ENCODE measurements around the gene DPP3. TPM values are rescaled to one million over a fixed set of nuclear protein-coding genes. Genes with fewer than 3 reads are reported as not detected.

Gene DPP3
- total and polyA plus RNA-seq, 12 donors = 6.2 to 28.9 (median 14.7) TPM

DNA sequence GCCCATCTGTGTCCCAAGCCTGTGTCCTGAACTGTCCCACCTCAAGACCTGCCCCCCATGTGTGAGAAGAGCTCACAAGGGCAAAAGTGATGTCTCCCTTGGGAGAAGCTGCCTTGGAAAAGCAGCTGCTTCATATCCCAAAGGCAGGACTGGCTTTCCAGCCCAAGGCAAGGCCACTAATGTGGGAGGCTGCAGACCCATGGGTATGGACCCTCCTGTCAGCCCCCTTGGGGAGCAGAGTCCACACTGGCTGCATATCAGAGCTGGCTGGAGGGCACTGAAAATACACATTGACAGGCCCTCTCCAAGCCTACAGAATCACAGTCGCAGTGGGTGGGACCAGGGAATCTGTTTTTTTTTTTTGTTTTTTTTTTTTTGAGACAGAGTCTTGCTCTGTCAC, 10.8 kb upstream of the DPP3 start:
- WGBS, 2 donors = 88 to 93% methylated on average over 1 of the region's 1 CpG
- no peak overlapping the region for H3K4me3 ChIP-seq
- DNase-seq = no peak
- TF ChIP-seq, protein P1, sequence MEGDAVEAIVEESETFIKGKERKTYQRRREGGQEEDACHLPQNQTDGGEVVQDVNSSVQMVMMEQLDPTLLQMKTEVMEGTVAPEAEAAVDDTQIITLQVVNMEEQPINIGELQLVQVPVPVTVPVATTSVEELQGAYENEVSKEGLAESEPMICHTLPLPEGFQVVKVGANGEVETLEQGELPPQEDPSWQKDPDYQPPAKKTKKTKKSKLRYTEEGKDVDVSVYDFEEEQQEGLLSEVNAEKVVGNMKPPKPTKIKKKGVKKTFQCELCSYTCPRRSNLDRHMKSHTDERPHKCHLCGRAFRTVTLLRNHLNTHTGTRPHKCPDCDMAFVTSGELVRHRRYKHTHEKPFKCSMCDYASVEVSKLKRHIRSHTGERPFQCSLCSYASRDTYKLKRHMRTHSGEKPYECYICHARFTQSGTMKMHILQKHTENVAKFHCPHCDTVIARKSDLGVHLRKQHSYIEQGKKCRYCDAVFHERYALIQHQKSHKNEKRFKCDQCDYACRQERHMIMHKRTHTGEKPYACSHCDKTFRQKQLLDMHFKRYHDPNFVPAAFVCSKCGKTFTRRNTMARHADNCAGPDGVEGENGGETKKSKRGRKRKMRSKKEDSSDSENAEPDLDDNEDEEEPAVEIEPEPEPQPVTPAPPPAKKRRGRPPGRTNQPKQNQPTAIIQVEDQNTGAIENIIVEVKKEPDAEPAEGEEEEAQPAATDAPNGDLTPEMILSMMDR (IDR thresholded peaks at IDR 0.05) = no peak
- peaks cover 0 to 30% (median 18%) of the 10 kb centered on the region in 9 donors for H3K4me1 ChIP-seq
- H3K27ac ChIP-seq = no peak overlapping the region
- intact Hi-C loops (cut with DNase I) = no loop called here
- peaks cover 0 to 45% (median 11%) of the 10 kb centered on the region in 9 donors for H3K36me3 ChIP-seq
- H3K27me3 ChIP-seq = no peaks in the 10 kb centered on the region
- no peaks in the 10 kb centered on the region for H3K9me3 ChIP-seq
- no peak for ATAC-seq

DNA sequence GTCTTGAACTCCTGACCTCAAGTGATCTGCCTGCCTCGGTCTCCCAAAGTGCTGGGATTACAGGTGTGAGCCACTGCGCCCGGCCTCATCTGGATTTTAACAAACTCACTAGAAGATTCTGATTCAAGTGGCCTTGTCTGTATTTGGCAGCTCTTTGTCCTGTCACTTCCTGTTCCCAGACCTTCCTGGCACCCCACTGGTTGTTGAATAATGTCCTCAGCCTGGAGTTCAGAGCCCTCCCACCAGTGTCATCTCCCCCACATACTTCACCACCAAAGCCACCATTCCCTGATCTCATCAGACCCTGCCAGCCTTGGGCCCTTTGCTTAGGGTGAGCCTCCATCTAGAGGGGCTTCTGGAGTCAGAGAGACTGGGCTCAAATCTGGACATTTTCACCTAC, 10.2 kb upstream of the DPP3 start:
- no peak overlapping the region for H3K27ac ChIP-seq
- WGBS, 2 donors = 86 to 87% methylated on average over 3 of the region's 3 CpGs

DNA sequence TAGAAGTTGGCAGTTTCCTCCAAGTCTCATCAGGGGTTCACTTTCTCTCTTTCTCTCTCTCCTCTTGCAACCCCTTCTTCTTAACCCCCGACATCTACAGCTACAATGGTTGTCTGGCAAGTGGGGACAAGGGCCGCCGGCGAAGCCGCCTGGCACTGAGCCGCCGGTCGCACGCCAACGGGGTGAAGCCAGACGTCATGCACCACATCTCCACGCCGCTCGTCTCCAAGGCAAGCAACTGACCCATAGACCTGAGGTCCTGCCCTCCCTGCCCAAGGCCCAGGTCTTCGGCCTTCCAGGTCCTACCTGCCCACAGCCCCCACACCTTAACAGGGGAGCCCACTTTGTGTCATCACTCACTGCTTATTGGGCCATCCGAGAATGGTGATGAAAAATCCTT, 9.1 kb upstream of the DPP3 start:
- H3K27me3 ChIP-seq = no peaks in the 10 kb centered on the region
- TF ChIP-seq, protein P1 (IDR thresholded peaks at IDR 0.05) = no peak
- no peak overlapping the region for H3K4me3 ChIP-seq
- no peak overlapping the region for H3K27ac ChIP-seq
- H3K36me3 ChIP-seq = peaks cover 0 to 62% (median 11%) of the 10 kb centered on the region in 9 donors
- no peak for DNase-seq
- H3K9me3 ChIP-seq = no peaks in the 10 kb centered on the region
- ATAC-seq = no peak
- H3K4me1 ChIP-seq = peaks cover 0 to 18% (median 12%) of the 10 kb centered on the region in 9 donors
- WGBS, 2 donors = 96 to 99% methylated on average over 16 of the region's 16 CpGs
- intact Hi-C loops (cut with DNase I) = no loop called here

More for the DNA sequence above, 10.2 kb upstream of the DPP3 start:
- no peak for ATAC-seq
- Histone ChIP-seq H3K27me3 (no peaks in the 10 kb centered on the region), H3K9me3 (no peaks in the 10 kb centered on the region), H3K36me3 (peaks cover 0 to 50% (median 11%) of the 10 kb centered on the region in 9 donors), H3K4me3 (no peak overlapping the region), H3K4me1 (peaks cover 0 to 28% (median 18%) of the 10 kb centered on the region in 9 donors)
- TF ChIP-seq, protein P1 (IDR thresholded peaks at IDR 0.05) = no peak
- intact Hi-C loops (cut with DNase I) = no loop called here
- no peak for DNase-seq

GRCh38 chr11:66472054-66472453, 8.2 kb upstream of the DPP3 start:
- peaks cover 0 to 62% (median 11%) of the 10 kb centered on the region in 9 donors for H3K36me3 ChIP-seq
- H3K27ac ChIP-seq = no peak overlapping the region
- DNase-seq (no peak), ATAC-seq (no peak)
- 91 to 93% methylated on average over 9 of the region's 9 CpGs for WGBS, 2 donors
- TF ChIP-seq, protein P1 (IDR thresholded peaks at IDR 0.05) = no peak
- peaks cover 0 to 16% (median 10%) of the 10 kb centered on the region in 9 donors for H3K4me1 ChIP-seq
- H3K27me3 ChIP-seq = no peaks in the 10 kb centered on the region
- no peaks in the 10 kb centered on the region for H3K9me3 ChIP-seq
- intact Hi-C loops (cut with DNase I) = no loop called here
- no peak overlapping the region for H3K4me3 ChIP-seq

Measured in heart right ventricle (tissue), 16 donors.